ENCODE results near the gene TAF5L. TPM values are rescaled to one million over a fixed set of nuclear protein-coding genes. Genes with fewer than 3 reads are reported as not detected.
"Not testable (repeated sequence)": the region's sequence is repeated elsewhere in the genome, so short reads cannot be mapped to it uniquely, and the experiment has no call there.

TAF5L gene
- total RNA-seq, 2 donors from 2014 or later = 25.7 to 27.0 TPM

- intact Hi-C loops (cut with DNase I) = no loop called here
- DNase-seq (ENCODE audit: low spot score) = no peak
Observed at GRCh38 chr1:229582011-229582694, 43.8 kb downstream of the TAF5L start.

GRCh38 chr1:229581485-229581884, 44.4 kb downstream of the TAF5L start:
- intact Hi-C loops (cut with DNase I) = no loop called here
- no peak for DNase-seq (ENCODE audit: low spot score)

- no peak for DNase-seq (ENCODE audit: low spot score)
- intact Hi-C loops (cut with DNase I) = no loop called here
Observed at GRCh38 chr1:229579059-229579673, 46.8 kb downstream of the TAF5L start.

GRCh38 chr1:229578168-229579058, 47.5 kb downstream of the TAF5L start:
- no peak for DNase-seq (ENCODE audit: low spot score)

GRCh38 chr1:229574679-229575442, 51.1 kb downstream of the TAF5L start:
- no peak for DNase-seq (ENCODE audit: low spot score)
- intact Hi-C loops (cut with DNase I) = no loop called here

More at GRCh38 chr1:229578168-229579058, 47.5 kb downstream of the TAF5L start:
- intact Hi-C loops (cut with DNase I) = no loop called here

GRCh38 chr1:229572286-229572685, 53.6 kb downstream of the TAF5L start:
- intact Hi-C loops (cut with DNase I) = no loop called here

GRCh38 chr1:229570891-229571516, 54.9 kb downstream of the TAF5L start:
- no peak for DNase-seq (ENCODE audit: low spot score)
- intact Hi-C loops (cut with DNase I) = no loop called here

More at GRCh38 chr1:229572286-229572685, 53.6 kb downstream of the TAF5L start:
- no peak for DNase-seq (ENCODE audit: low spot score)

- intact Hi-C loops (cut with DNase I) = no loop called here
Observed at GRCh38 chr1:229570305-229570704, 55.6 kb downstream of the TAF5L start.

GRCh38 chr1:229567109-229567868, 58.6 kb downstream of the TAF5L start:
- DNase-seq (ENCODE audit: low spot score) = no peak
- intact Hi-C loops (cut with DNase I) = no loop called here

More at GRCh38 chr1:229570305-229570704, 55.6 kb downstream of the TAF5L start:
- DNase-seq (ENCODE audit: low spot score) = no peak

- intact Hi-C loops (cut with DNase I) = no loop called here
Observed at GRCh38 chr1:229563701-229564100, 62.2 kb downstream of the TAF5L start.

GRCh38 chr1:229563241-229563640, 62.7 kb downstream of the TAF5L start:
- DNase-seq (ENCODE audit: low spot score) = no peak
- intact Hi-C loops (cut with DNase I) = no loop called here

More at GRCh38 chr1:229563701-229564100, 62.2 kb downstream of the TAF5L start:
- no peak for DNase-seq (ENCODE audit: low spot score)

- intact Hi-C loops (cut with DNase I) = no loop called here
- no peak for DNase-seq (ENCODE audit: low spot score)
Observed at GRCh38 chr1:229562686-229563085, 63.2 kb downstream of the TAF5L start.

GRCh38 chr1:229561141-229561540, 64.8 kb downstream of the TAF5L start:
- intact Hi-C loops (cut with DNase I) = no loop called here
- no peak for DNase-seq (ENCODE audit: low spot score)

GRCh38 chr1:229560124-229560523, 65.8 kb downstream of the TAF5L start:
- DNase-seq (ENCODE audit: low spot score); intact Hi-C loops (cut with DNase I): not testable (repeated sequence)

- DNase-seq (ENCODE audit: low spot score) = not testable (repeated sequence)
- intact Hi-C loops (cut with DNase I) = loop anchor here in 1 of 2 donors (5.0 kb wide), 2 partner anchors 38 to 68 kb away; partner anchors contain the start of genes TAF5L and URB2
Observed at GRCh38 chr1:229559336-229559801, 66.6 kb downstream of the TAF5L start.

GRCh38 chr1:229558460-229559335, 67.2 kb downstream of the TAF5L start, which contains the start of gene ABCB10:
ABCB10 (minus strand) TSS chr1:229558707; CDS start chr1:229558652, 55 bp downstream.
- DNase-seq (ENCODE audit: low spot score) = peak; percentile 98
- intact Hi-C loops (cut with DNase I) = loop anchor here in 1 of 2 donors (5.0 kb wide), 2 partner anchors 39 to 69 kb away; partner anchors contain the start of genes TAF5L and URB2
